ENCODE data around the gene ALK. TPM values are rescaled to one million over a fixed set of nuclear protein-coding genes. Genes with fewer than 3 reads are reported as not detected.

Gene ALK
- polyA plus RNA-seq, 1 of the 3 experiments (the other 2 are of a cell fraction), result 0.30 TPM

GRCh38 chr2:29703336-29703735 is 218.1 kb downstream of the ALK start:
- peak overlapping the region in 1 of 2 experiments; percentile 6; a peak in 1 of 4 replicates for H3K27ac ChIP-seq (ENCODE audit: low read depth in 2 of 2, low read length in 1 of 2)
- TF ChIP-seq ELF1 (IDR thresholded peaks at IDR 0.05), result no peak
- TF ChIP-seq YY1 (IDR thresholded peaks at IDR 0.05; ENCODE audit: low read depth), result no peak
- no peak for TF ChIP-seq MAX (IDR thresholded peaks at IDR 0.05; ENCODE audit: low read depth)
- TF ChIP-seq JUND (IDR thresholded peaks at IDR 0.05), result no peak
- no peak for TF ChIP-seq REST (IDR thresholded peaks at IDR 0.05; ENCODE audit: low read depth, low read length)
- TF ChIP-seq FOSL2 (IDR thresholded peaks at IDR 0.05; ENCODE audit: borderline replicate concordance, low read depth), result no peak
- TF ChIP-seq RFX5 (IDR thresholded peaks at IDR 0.05; ENCODE audit: low read length), result no peak
- no peak for TF ChIP-seq FOXM1 (IDR thresholded peaks at IDR 0.05; ENCODE audit: low read depth)
- TF ChIP-seq TEAD4 (IDR thresholded peaks at IDR 0.05; ENCODE audit: borderline replicate concordance, insufficient read depth), result no peak
- TF ChIP-seq RAD21 (IDR thresholded peaks at IDR 0.05; ENCODE audit: low read length), result no peak
- TF ChIP-seq EP300 (IDR thresholded peaks at IDR 0.05; ENCODE audit: borderline replicate concordance in 1 of 2, low read depth in 1 of 2, low read length in 1 of 2), result no peak
- no peak for TF ChIP-seq RCOR1 (IDR thresholded peaks at IDR 0.05; ENCODE audit: low read length)
- TF ChIP-seq CTCF (IDR thresholded peaks at IDR 0.05), result no peak
- H3K9me3 ChIP-seq, result no peaks in the 10 kb centered on the region
- H3K9ac ChIP-seq, result no peak overlapping the region
- no peak overlapping the region for H3K4me3 ChIP-seq (ENCODE audit: low read depth in 2 of 2, low read length in 1 of 2)
- H3K36me3 ChIP-seq (replicated peaks in 1 of 2; ENCODE audit: control insufficient read depth in 1 of 2, insufficient read depth in 2 of 2, low read length in 1 of 2), result no peaks in the 10 kb centered on the region
- DNase-seq, result no peak
- H3K4me2 ChIP-seq, result no peak overlapping the region
- H3F3A ChIP-seq (replicated peaks; ENCODE audit: insufficient read depth), result no peaks in the 10 kb centered on the region
- ChIA-PET CTCF (interaction anchor here (0.9 to 1.9 kb wide), 2 partner anchors 10 to 15 kb away, joined by 3 to 6 read pairs; no protein-coding TSS in a partner anchor), POLR2A (no interaction called here)
- no peak overlapping the region for H2AFZ ChIP-seq (ENCODE audit: low read depth)
- peaks cover 0 to 33% of the 10 kb centered on the region in 2 experiments; a peak in 1 of 4 replicates for H3K4me1 ChIP-seq (ENCODE audit: control insufficient read depth in 1 of 2, insufficient read depth in 2 of 2, low read depth in 1 of 2, low read length in 1 of 2)
- WGBS (ENCODE audit: low lambda C conversion rate), result 29% methylated on average over 1 of the region's 1 CpG
- no peaks in the 10 kb centered on the region for H3K9me2 ChIP-seq
- H3K27me3 ChIP-seq (ENCODE audit: insufficient read depth), result peaks cover 3% of the 10 kb centered on the region; the same call in 1 of the 2 replicates
- no peaks in the 10 kb centered on the region for H4K20me1 ChIP-seq (ENCODE audit: insufficient read depth)
- no peaks in the 10 kb centered on the region for H3K79me2 ChIP-seq (ENCODE audit: insufficient read depth)
